IPS-20b (cell line): ENCODE measurements around the gene KSR2.
"Not testable (repeated sequence)": the region's sequence is repeated elsewhere in the genome, so short reads cannot be mapped to it uniquely, and the experiment has no call there.

Experiments used
- H3K27ac ChIP-seq: one replicate; pipeline ENCODE4 v1.5.1; 2013; ENCODE audit warnings: low read length
- H3K27me3 ChIP-seq: 2 replicates; pipeline ENCODE4 v1.6.1; 2013; ENCODE audit warnings: mild to moderate bottlenecking, low read length, inconsistent platforms; ENCODE audit not compliant: insufficient read depth
- H3K36me3 ChIP-seq: 2 replicates; pipeline ENCODE4 v1.6.1; 2013; ENCODE audit warnings: low read depth, mild to moderate bottlenecking, inconsistent platforms, low read length, moderate library complexity; ENCODE audit not compliant: insufficient read depth
- H3K4me1 ChIP-seq: 2 replicates; pipeline ENCODE4 v1.6.1; 2013; ENCODE audit warnings: mild to moderate bottlenecking, control low read depth, inconsistent platforms, low read length, moderate library complexity; ENCODE audit not compliant: insufficient read depth
- H3K4me3 ChIP-seq: 2 replicates; pipeline ENCODE4 v1.5.1; 2013; ENCODE audit warnings: mild to moderate bottlenecking, low read length, inconsistent platforms
- H3K9ac ChIP-seq: 2 replicates; pipeline ENCODE4 v1.6.1; 2013; ENCODE audit warnings: low read depth, mild to moderate bottlenecking, inconsistent platforms, low read length, moderate library complexity
- H3K9me3 ChIP-seq: 2 replicates; pipeline ENCODE4 v1.6.1; 2013; ENCODE audit warnings: mild to moderate bottlenecking, low read depth, low read length, inconsistent platforms; ENCODE audit not compliant: insufficient read depth

KSR2 gene

DNA sequence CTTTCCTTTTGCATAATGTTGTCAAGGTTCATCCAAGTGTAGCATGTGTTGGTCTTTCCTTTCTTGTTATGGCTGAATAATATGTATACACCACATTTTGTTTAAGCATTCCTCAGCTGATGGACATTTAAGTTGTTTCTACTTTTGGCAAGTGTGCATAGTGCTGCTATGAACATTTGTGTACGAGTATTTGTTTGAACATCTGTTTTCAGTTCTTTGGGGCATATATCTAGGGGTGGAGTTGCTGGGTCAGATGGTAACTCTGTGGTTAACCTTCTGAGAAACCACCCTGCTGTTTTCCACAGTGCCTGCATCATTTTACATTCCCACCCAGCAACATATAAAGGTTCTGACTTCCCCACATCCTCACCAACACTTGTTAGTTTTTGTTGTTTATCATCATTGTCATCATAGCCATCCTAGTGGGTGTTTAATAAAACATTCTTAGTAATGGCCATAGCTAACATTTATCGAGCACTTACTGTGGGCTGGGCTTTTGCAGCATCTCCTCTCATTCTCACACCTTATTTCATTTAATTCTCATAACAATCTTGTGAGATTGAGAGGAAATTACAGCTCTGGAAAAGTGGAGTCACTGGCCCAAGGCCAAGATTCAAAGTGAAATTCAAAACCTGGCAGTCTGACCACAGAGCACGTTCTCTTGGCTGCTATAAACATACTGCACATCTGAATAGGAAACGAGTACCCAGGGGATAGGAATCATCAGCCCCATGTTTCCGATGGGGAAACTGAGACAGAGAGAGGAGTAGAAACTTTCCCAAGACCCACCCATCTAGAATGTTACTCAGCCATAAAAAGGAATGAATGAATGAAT lies 193.6 kb downstream of the KSR2 start:
- no peak overlapping the region for H3K9ac ChIP-seq
- H3K27me3 ChIP-seq, result no peaks in the 10 kb centered on the region

DNA sequence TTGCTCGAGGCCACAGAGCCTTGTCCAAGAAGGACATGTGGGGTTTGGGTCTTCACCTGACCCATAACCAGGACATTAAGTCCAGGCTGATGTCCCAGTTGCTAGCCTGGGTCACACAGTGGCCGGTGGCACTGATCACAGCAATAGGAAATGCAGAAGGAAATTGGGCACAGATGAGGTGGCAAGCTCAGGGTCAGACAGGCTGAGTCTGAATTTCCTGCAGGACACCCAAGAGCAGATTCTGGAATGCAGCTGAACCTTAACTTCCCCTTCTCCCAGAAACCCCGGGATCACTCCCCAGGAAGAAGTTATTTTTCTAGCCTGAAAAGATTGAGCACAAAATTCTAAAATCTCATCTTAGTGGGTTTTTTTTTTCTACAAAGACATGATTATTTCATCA lies 199.9 kb downstream of the KSR2 start:
- Histone ChIP-seq H3K27me3 (no peaks in the 10 kb centered on the region), H3K4me1 (no peaks in the 10 kb centered on the region), H3K27ac (no peak overlapping the region), H3K9me3 (peaks cover 10% of the 10 kb centered on the region), H3K4me3 (no peak overlapping the region), H3K36me3 (no peaks in the 10 kb centered on the region), H3K9ac (no peak overlapping the region)

More for the DNA sequence above, 193.6 kb downstream of the KSR2 start:
- H3K27ac ChIP-seq, result no peak overlapping the region
- H3K36me3 ChIP-seq, result no peaks in the 10 kb centered on the region
- no peaks in the 10 kb centered on the region for H3K9me3 ChIP-seq
- no peak overlapping the region for H3K4me3 ChIP-seq
- no peaks in the 10 kb centered on the region for H3K4me1 ChIP-seq

- Histone ChIP-seq H3K27ac (no peak overlapping the region), H3K36me3 (no peaks in the 10 kb centered on the region), H3K27me3 (no peaks in the 10 kb centered on the region), H3K4me1 (no peaks in the 10 kb centered on the region), H3K9ac (no peak overlapping the region), H3K4me3 (no peak overlapping the region), H3K9me3 (peaks cover 10% of the 10 kb centered on the region)
These were observed 202.8 kb downstream of the KSR2 start for GRCh38 chr12:117766008-117766407.

DNA sequence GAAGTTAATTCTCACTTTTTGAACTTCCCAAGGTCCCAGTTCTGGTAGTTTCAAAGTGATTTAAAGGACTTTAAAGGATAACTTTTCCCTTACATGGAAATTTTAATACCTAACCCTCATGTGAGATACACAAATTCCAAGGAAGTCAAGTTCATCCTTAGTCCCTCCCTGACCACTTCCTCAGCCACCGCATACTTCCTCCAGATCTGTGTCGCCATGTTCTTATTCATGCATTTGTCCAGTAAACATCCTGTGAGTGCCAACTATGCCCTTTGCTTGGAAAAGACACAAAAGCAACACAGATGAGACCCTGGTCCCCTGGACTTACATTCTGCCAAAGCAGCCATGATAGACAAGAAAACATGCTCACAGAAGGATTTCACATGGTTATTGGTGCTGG lies 206.6 kb downstream of the KSR2 start:
- Histone ChIP-seq H3K36me3 (no peaks in the 10 kb centered on the region), H3K9me3 (peaks cover 10% of the 10 kb centered on the region)

GRCh38 chr12:117761528-117762100 lies 207.2 kb downstream of the KSR2 start:
- Histone ChIP-seq H3K4me1 (no peaks in the 10 kb centered on the region), H3K9ac (no peak overlapping the region), H3K27ac (no peak overlapping the region), H3K27me3 (no peaks in the 10 kb centered on the region), H3K9me3 (peaks cover 10% of the 10 kb centered on the region), H3K4me3 (no peak overlapping the region), H3K36me3 (no peaks in the 10 kb centered on the region)

More for the DNA sequence above, 206.6 kb downstream of the KSR2 start:
- H3K4me1 ChIP-seq, result no peaks in the 10 kb centered on the region
- no peak overlapping the region for H3K9ac ChIP-seq
- H3K4me3 ChIP-seq, result no peak overlapping the region
- no peak overlapping the region for H3K27ac ChIP-seq
- H3K27me3 ChIP-seq, result no peaks in the 10 kb centered on the region

DNA sequence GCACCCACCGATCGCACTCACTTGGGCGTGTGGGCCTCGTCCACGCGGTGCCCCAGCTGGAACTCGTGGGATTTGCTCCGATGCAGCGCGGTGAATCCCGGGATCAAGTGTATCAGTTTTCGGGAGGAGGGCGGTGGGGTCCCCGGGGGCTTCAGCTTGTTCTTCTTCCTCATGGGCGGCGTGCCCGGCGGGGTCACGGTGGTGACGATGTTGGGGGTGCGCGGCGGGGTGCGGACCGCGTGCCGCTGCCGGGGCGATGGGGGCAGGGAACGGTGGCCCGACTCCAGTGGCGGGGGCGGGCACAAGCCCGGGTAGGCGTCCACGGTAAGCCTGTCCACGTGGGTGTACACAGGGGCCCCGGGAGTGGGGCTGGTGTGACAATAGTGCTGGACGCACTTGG lies 207.8 kb downstream of the KSR2 start:
- H3K4me1 ChIP-seq, result no peaks in the 10 kb centered on the region

DNA sequence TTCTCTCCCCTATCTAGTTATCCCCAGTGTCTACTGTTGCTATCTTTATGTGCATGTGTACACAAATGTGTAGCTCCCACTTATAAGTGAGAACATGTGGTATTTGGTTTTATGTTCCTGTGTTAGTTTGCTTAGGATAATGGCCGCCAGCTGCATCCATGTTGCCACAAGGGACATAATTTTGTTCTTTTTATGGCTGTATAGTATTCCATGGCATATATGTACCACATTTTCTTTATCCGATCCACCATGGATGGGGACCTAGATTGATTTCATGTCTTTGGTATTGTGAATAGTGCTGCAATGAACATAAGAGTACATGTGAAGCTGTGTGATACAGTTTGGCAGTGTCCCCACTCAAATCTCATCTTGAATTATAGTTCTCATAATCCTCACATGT lies 218.1 kb downstream of the KSR2 start:
- no peak overlapping the region for H3K9ac ChIP-seq
- no peak overlapping the region for H3K27ac ChIP-seq
- H3K9me3 ChIP-seq, result no peaks in the 10 kb centered on the region
- H3K27me3 ChIP-seq, result no peaks in the 10 kb centered on the region
- H3K4me3 ChIP-seq, result no peak overlapping the region
- no peaks in the 10 kb centered on the region for H3K4me1 ChIP-seq
- no peaks in the 10 kb centered on the region for H3K36me3 ChIP-seq

More for the DNA sequence above, 207.8 kb downstream of the KSR2 start:
- H3K4me3 ChIP-seq, result no peak overlapping the region
- no peaks in the 10 kb centered on the region for H3K27me3 ChIP-seq
- no peak overlapping the region for H3K9ac ChIP-seq
- no peaks in the 10 kb centered on the region for H3K36me3 ChIP-seq
- peaks cover 4% of the 10 kb centered on the region for H3K9me3 ChIP-seq
- H3K27ac ChIP-seq, result no peak overlapping the region

DNA sequence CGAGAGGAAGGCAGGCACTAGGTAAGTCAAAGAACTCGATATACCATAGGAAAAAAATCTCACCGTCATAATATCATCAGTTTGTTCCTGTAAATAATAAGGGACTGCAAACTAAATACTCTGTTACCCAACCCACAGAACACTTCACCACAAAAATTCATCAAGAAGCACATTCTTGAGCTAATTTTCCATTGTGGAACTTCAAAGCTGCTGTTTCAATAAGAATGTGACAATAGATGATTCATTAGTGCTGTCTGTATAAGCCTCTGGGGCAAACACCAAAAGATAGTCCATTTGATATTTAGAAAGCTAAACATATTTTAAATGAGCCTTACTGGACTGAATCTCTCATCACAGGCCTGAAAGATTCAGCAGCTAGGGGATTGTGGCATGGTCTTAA lies 219.4 kb downstream of the KSR2 start:
- Histone ChIP-seq H3K27ac (no peak overlapping the region), H3K27me3 (no peaks in the 10 kb centered on the region), H3K36me3 (no peaks in the 10 kb centered on the region), H3K9ac (no peak overlapping the region), H3K4me3 (no peak overlapping the region), H3K4me1 (no peaks in the 10 kb centered on the region), H3K9me3 (no peaks in the 10 kb centered on the region)

DNA sequence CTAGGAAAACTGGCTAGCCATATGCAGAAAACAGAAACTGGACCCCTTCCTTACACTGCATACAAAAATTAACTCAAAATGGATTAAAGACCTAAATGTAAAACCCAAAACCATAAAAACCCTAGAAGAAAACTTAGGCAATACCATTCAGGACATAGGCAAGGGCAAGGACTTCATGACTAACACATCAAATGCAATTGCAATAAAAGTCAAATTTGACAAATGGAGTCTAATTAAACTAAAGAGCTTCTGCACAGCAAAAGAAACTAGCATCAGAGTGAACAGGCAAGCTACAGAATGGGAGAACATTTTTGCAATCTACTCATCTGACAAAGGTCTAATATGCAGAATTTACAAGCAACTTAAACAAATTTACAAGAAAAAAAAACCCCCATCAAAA lies 222.4 kb downstream of the KSR2 start:
- not testable (repeated sequence) for H3K4me3 ChIP-seq, H3K36me3 ChIP-seq, H3K9me3 ChIP-seq, H3K4me1 ChIP-seq, H3K27me3 ChIP-seq, H3K9ac ChIP-seq, H3K27ac ChIP-seq

DNA sequence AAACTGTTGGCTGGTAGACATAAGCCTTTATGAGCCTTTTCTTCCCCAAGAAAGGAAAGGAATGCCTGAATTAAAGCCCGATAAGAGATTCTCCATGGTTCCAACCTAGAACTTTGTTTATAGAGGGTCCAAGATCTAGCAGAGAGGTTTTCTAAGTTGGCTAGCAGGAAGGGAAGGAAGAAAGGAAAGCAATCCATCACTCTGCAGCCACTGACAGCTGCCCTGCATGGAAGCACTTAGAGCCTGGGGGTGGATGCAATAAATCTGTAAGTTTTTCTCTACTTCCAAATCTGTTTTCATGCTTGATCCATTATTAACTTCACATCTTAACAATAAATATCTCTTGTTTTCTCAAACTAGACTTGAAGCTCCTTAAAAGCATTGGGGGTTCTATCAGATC lies 224.4 kb downstream of the KSR2 start:
- Histone ChIP-seq H3K27ac (no peak overlapping the region), H3K4me3 (no peak overlapping the region), H3K9me3 (no peaks in the 10 kb centered on the region), H3K36me3 (no peaks in the 10 kb centered on the region), H3K9ac (no peak overlapping the region), H3K4me1 (no peaks in the 10 kb centered on the region), H3K27me3 (no peaks in the 10 kb centered on the region)

GRCh38 chr12:117743761-117744160 lies 225.0 kb downstream of the KSR2 start:
- Histone ChIP-seq H3K9me3 (no peaks in the 10 kb centered on the region), H3K9ac (no peak overlapping the region), H3K27ac (no peak overlapping the region), H3K36me3 (no peaks in the 10 kb centered on the region), H3K4me3 (no peak overlapping the region), H3K27me3 (no peaks in the 10 kb centered on the region), H3K4me1 (no peaks in the 10 kb centered on the region)

DNA sequence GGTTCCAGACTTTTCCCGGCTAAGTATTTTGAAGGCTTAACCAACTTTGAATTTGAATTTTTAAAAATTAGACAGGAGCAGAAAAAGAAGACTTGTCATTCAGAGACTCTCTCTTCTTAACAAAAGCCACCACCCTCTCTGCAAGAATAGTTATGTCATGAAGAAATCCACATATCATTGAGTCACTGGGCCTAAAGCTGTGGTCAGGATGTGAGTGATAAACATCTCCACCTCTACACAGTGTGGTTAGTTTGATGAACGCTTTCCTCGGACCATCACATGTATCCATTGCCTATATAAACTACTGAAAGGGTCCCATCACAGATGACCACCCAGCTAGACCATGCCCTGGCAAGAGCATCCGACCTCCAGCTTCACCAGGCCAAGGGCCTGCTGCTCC lies 226.1 kb downstream of the KSR2 start:
- Histone ChIP-seq H3K4me1 (no peaks in the 10 kb centered on the region), H3K27ac (no peak overlapping the region), H3K4me3 (no peak overlapping the region), H3K9ac (no peak overlapping the region), H3K36me3 (no peaks in the 10 kb centered on the region), H3K9me3 (no peaks in the 10 kb centered on the region), H3K27me3 (no peaks in the 10 kb centered on the region)
